GM21528 (cell line): ENCODE data around the gene PRKCA.

Experiments
- ATAC-seq: cut with Tn5 transposase; IDR thresholded peaks from one replicate; pipeline ENCODE4 v1.9.1; 2021; ENCODE audit warnings: mild to moderate bottlenecking, moderate library complexity; ENCODE audit not compliant: unreplicated experiment, low FRiP score

The PRKCA gene

DNA sequence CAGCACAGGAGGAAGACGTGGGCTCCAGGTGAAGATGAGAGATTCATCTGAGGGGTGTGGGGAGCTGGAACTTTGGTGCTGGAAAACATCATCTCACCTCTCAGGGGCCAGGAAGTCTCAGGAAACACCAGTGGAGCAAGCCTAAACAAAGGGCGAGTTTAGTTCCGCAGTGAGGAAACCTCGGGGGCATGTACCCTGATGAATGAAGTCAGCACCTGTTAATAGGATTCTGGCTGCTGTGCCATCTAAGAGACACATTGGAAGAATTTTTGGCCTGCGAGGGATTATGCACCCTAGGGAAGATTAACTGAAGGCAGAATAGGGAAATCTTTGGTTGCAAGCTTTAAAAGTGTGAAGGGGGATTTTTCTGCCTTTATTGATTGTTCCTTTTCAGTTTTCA is 437.8 kb downstream of the PRKCA start:
- no peak for ATAC-seq

DNA sequence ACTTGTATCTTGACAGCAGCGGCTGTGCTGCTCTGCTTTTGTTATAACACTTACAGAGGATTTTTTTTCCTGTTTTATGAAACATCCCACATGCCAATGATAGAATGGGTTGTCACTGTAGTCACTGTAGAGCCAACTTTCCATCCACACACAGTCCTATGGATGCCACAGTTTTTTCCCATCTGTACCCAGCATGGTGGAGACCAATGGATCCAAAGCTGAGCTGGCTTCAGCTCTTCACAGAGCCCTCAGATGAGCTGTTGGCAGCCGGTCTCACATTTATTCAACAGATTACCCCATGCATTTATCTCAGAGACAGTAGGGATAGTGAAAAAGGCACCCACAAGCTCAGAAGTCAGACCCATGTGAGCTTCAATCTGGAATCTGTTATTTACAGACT is 441.1 kb downstream of the PRKCA start:
- ATAC-seq, result no peak

DNA sequence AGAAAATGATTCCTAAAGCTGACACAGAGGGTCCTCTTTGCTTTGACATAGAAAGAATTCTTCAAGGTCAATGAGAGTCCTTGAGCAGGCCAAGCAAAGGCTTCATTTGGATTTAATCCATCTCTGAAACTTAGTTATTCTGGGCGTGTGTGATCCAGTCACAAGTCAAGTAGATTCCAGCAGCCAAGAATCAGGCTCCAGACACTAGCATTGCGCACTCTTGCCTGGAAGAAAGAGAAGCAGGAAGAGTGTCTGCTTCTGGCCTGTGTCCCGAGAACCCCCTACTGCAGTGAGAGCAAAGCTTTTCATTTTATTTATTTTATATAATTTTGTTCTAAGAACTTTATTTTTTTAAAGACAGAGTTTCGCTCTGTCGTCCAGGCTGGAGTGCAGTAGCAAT is 444.3 kb downstream of the PRKCA start:
- ATAC-seq, result no peak

- no peak for ATAC-seq
Observed at GRCh38 chr17:66747578-66748275, 445.3 kb downstream of the PRKCA start.

DNA sequence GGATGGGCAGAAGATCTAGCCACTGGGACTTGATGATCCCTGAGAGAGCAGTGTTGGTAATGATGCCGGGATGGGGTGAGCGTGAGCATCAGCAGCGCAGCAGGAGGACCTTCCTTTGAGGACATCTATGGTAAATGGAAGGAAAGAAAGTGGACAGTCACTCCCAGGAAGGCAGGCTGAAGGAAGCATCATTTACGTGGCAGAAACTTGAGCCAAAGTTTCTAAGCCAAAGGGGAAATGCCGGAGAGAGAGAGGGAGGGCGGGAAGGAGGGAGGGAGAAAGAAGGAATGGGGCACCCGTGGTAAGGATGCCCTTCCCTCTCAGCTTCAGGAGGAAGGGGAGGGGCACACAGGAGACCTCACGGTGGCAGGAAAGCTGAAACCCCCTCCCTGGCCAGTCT is 446.2 kb downstream of the PRKCA start:
- ATAC-seq, result no peak

DNA sequence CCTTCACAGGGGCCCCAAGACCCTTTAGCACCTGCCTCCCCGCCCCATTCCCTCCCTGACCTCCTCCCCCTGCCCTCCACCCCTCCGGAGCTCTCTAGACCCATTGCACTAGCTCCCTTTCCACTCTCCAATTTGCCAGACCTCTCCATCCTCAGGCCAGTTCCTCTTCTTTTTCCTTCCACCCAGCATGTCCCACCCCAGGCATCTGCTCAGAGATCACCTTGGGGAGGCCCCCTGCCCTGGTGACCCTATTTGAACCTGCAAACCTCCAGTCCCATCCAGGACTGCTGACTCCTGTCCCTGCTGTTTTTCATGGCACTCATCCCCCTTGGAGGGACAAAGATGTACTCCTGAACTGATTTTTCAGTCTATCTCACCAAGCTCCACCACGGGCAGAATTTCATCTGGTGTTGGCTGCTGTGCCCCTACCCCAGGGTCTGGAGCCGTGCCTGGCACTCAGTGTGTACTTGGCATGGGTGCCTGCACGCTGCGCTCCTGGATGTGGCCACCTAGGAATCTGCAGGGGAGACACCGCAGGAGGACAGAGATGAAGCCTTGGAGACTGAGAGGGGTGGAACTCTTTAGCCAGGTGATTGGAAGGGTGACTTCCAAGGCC is 446.9 kb downstream of the PRKCA start:
- no peak for ATAC-seq

DNA sequence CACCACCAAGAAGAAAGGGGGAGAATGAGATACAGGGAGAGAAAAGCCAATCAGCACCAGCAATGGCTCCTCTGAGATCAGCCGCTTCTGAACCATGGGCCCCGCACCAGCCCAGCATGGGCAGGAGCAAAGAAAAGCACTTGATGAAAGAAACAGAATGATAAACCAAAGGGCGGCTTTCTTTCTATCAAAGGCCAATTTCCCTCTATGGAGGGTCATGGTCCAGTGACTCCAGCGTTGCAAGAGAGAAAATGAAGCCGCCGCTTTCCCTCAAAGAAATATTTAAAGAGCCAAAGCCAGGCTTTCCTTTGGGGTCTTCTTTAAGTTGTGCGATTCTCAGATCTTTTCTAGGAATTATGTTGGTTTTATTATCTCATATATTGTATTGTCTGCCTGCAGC is 447.7 kb downstream of the PRKCA start:
- ATAC-seq, result no peak

GRCh38 chr17:66750781-66751543 is 448.5 kb downstream of the PRKCA start:
- no peak for ATAC-seq

DNA sequence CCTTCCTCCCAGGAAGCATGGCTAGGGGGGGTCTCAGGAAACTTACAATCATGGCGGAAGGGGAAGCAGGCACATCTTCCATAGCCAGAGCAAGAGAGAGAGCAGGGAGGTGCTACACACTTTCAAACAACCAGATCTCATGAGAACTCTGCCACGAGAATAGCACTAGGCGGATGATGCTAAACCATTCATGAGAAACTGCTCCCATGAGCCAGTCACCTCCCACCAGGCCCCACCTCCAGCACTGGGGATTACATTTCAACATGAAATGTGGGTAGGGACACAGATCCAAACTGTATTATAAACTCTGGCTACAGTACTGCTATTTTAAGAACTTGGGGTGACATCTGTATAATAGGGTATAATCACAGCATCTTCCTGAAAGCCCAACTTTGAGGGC is 449.4 kb downstream of the PRKCA start:
- ATAC-seq, result no peak

- ATAC-seq, result no peak
Observed at GRCh38 chr17:66752411-66752810, 450.0 kb downstream of the PRKCA start.

DNA sequence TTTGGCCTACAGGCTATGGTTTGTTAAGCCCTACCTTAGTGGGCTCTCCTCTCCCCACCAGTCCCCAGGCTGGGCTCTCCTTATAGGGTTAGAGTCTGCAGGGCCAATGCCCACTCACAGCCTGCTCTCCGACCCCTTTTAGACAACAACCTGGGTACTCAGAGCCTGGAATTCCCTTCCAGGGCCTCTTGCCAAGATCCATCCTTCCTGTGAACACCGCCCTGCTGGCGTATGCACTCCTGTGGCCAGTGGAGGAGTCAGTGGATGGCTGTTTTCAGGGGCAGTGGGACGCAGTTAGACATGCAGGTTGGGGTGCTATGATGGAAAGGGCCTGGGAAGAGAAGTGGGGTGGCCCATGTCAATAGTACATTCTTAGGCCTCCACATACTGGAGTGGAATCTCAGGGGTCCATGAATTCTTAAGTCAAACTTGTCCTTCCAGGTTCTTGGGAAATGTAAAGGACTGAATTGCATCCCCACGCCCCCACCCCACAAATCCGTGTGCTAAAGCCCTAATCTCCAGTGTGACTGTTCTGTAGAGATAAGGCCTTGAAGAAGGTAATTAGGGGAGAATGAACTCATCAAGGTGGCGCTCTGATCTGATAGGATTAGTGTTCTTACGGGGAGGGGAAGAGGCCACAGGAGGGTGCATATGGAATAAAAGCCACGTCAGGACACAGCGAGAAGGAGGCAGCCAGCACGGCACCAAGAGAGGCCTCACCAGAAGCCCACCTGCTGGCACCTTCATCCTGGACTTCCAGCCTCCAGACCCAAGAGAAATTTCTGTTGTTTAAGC is 450.9 kb downstream of the PRKCA start:
- ATAC-seq, result no peak

GRCh38 chr17:66755101-66755943 is 452.9 kb downstream of the PRKCA start:
- ATAC-seq, result no peak

DNA sequence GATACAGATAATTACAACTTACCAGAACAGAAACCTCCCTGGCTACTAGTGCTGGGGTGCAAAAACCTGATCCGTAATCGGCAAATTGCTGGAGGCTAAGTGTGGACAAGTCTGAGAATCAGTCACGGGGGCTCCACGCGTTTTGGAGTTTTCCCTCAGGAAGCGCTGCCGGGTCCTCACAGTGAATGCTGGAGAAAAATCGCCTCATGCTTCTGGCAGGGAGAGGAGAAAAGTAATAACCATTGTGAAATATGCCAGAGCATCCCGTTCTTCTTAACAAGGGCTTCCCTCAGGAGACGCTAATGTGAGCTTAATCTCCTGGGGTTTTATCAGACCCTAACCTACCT is 453.5 kb downstream of the PRKCA start:
- ATAC-seq, result no peak

DNA sequence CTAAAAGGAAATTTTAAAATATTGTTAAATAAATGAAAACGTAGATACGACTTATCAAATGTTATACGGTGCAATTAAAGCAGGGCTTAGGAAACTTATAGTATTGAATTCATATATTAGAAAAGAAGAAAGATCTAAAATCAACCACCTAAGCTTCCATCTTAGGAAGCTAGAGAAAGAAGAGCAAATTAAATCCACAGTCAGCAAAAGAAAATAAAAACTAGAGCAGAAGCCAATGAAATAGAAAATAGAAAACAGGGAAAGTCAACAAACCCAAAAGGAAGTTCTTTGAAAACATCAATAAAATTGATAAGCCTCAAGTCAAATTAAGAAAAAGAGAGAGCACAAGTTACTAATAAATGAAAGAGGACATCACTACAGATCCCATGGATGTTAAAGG is 457.9 kb downstream of the PRKCA start:
- no peak for ATAC-seq

DNA sequence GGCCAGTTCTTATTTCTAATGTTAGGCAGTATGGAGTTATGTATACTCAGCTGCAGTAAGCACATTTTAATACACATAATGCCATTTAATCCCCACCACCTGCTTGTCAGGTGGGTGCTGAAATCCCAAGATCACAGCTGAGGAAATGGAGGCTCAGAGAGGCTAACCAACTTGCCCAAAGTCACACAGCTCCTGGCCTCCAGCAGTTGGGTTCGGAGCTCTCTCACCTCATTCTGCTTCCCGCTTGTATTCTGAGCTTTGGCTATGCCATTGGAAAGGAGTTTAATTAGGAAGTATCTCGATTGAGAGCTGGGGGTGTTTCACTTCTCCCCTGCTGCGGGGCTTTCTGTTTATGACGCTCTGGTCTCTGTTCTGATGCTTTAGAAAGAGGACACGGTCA is 459.9 kb downstream of the PRKCA start:
- ATAC-seq, result no peak

DNA sequence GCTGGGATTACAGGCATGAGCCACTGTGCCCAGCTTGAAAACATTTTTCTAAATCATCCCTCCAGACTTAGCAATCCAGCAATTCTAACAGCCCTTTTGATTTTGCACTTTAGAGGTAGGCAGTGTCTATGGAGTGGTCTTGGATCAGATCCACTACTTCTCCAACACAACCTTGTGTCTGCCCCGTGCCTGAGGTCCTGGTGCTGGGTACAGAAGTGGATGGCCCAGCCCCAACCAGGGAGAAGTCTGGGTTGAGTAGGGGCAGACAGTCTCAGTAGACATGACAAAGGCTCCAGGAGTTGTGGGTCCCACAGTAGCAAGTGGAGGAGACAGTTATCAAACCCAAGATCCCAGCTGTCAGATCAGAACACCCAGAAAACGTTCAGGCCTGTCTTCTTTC is 460.6 kb downstream of the PRKCA start:
- no peak for ATAC-seq

DNA sequence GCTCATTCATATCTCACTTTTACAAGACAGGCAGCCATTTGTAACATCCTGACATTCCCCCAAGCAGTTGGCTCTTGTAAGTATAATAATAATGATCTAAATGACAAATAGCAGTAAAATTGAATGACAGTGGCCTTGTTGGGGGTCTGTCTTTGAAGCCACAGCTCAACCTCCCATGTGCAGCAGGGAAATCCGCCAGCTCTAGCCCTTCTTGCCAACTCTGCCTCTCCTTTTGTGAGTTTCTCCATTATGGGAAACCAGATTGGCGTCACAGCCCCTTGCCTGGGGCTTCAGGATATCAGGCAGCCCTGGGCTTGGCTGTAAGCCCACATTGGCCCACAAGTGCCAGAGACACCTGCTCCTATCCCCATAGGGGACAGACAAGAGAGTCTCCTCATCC is 462.1 kb downstream of the PRKCA start:
- no peak for ATAC-seq

- ATAC-seq, result no peak
Observed at GRCh38 chr17:66767154-66767933, 464.9 kb downstream of the PRKCA start.

GRCh38 chr17:66769911-66770310 is 467.5 kb downstream of the PRKCA start:
- no peak for ATAC-seq
